ENCODE results near the gene DCXR.

DCXR gene

GRCh38 chr17:82052638-82053059 lies 15.2 kb upstream of the DCXR start:
- H3K27me3 Mint-ChIP-seq: no peaks in the 10 kb centered on the region
- H3K36me3 Mint-ChIP-seq: peaks cover 19% of the 10 kb centered on the region
- H3K4me3 Mint-ChIP-seq: peak overlapping the region; percentile 85
- H3K27ac Mint-ChIP-seq: peak overlapping the region; percentile 49
- H3K4me1 Mint-ChIP-seq: peaks cover 19% of the 10 kb centered on the region
- no peak for ATAC-seq
- H3K9me3 Mint-ChIP-seq: no peaks in the 10 kb centered on the region

- Mint-ChIP-seq H3K9me3 (no peaks in the 10 kb centered on the region), H3K4me3 (peak within 1 kb of the TSS; percentile 85), H3K4me1 (peaks cover 19% of the 10 kb centered on the region), H3K27me3 (no peaks in the 10 kb centered on the region), H3K27ac (peak within 1 kb of the TSS; percentile 83), H3K36me3 (peaks cover 25% of the 10 kb centered on the region)
- peak; percentile 86 for ATAC-seq
Measured at GRCh38 chr17:82051776-82052637, 14.5 kb upstream of the DCXR start, which contains the start of the genes GPS1 and RFNG. GPS1 (plus strand) TSS chr17:82051898; CDS start chr17:82051932, 34 bp downstream. RFNG (minus strand) TSS chr17:82051811; CDS start chr17:82051766, 45 bp downstream.

GRCh38 chr17:82050761-82051641 lies 13.5 kb upstream of the DCXR start:
- Mint-ChIP-seq H3K36me3 (peaks cover 23% of the 10 kb centered on the region), H3K4me3 (peak overlapping the region; percentile 82)

DNA sequence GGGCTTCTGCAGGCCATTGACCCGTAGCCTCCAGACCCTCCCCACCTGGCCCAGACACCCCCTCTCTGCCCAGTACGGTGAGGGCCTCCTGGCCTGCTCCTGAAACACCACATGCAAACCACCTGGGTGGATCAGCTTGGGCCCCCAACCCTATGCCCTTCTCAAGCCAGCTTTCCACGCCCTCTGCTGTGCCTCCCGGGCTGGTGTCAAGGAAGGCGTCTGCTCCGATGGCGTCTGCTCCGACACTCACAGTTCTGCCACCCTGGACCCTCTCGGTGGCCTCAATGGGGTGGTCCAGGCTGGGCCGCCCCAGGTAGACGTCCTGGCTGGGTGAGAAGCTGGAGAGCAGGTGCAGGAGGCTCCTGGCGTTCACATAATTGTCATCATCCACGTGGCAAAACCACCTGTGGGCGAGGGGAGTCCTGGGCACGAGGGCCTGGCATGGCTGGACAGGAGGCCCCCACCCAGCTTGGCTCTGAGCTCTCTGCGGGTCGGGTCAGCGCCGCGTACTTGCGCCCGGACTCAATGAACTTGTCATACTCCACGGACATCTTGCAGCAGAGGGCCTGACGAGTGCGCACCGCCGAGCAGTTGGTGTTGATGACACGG lies 12.8 kb upstream of the DCXR start:
- Mint-ChIP-seq H3K9me3 (no peaks in the 10 kb centered on the region), H3K27me3 (no peaks in the 10 kb centered on the region), H3K4me3 (peak overlapping the region; percentile 82), H3K36me3 (peaks cover 22% of the 10 kb centered on the region), H3K27ac (peak overlapping the region; percentile 83), H3K4me1 (peaks cover 19% of the 10 kb centered on the region)
- no peak for ATAC-seq

More at GRCh38 chr17:82050761-82051641, 13.5 kb upstream of the DCXR start:
- Mint-ChIP-seq H3K9me3 (no peaks in the 10 kb centered on the region), H3K27me3 (no peaks in the 10 kb centered on the region), H3K27ac (peak overlapping the region; percentile 83), H3K4me1 (peaks cover 19% of the 10 kb centered on the region)
- ATAC-seq: no peak

- Mint-ChIP-seq H3K4me3 (no peak overlapping the region), H3K27ac (no peak overlapping the region), H3K36me3 (peaks cover 15% of the 10 kb centered on the region), H3K4me1 (peaks cover 14% of the 10 kb centered on the region), H3K27me3 (no peaks in the 10 kb centered on the region), H3K9me3 (no peaks in the 10 kb centered on the region)
- no peak for ATAC-seq
Measured at GRCh38 chr17:82049521-82049971, 12.0 kb upstream of the DCXR start.

- Mint-ChIP-seq H3K27ac (no peak overlapping the region), H3K4me1 (peaks cover 14% of the 10 kb centered on the region), H3K36me3 (peaks cover 13% of the 10 kb centered on the region), H3K9me3 (no peaks in the 10 kb centered on the region), H3K4me3 (no peak overlapping the region), H3K27me3 (no peaks in the 10 kb centered on the region)
- no peak for ATAC-seq
Measured at GRCh38 chr17:82049106-82049505, 11.6 kb upstream of the DCXR start.

- peaks cover 14% of the 10 kb centered on the region for H3K4me1 Mint-ChIP-seq
- peaks cover 13% of the 10 kb centered on the region for H3K36me3 Mint-ChIP-seq
- H3K27ac Mint-ChIP-seq: no peak overlapping the region
- no peak for ATAC-seq
- no peaks in the 10 kb centered on the region for H3K9me3 Mint-ChIP-seq
- no peak overlapping the region for H3K4me3 Mint-ChIP-seq
- H3K27me3 Mint-ChIP-seq: no peaks in the 10 kb centered on the region
Measured at GRCh38 chr17:82048571-82048971, 11.1 kb upstream of the DCXR start.

- no peak for ATAC-seq
- no peak overlapping the region for H3K4me3 Mint-ChIP-seq
- no peaks in the 10 kb centered on the region for H3K9me3 Mint-ChIP-seq
- H3K36me3 Mint-ChIP-seq: peaks cover 13% of the 10 kb centered on the region
- no peaks in the 10 kb centered on the region for H3K27me3 Mint-ChIP-seq
- H3K27ac Mint-ChIP-seq: no peak overlapping the region
- H3K4me1 Mint-ChIP-seq: peaks cover 14% of the 10 kb centered on the region
Measured at GRCh38 chr17:82047914-82048570, 10.5 kb upstream of the DCXR start.

- Mint-ChIP-seq H3K36me3 (peaks cover 13% of the 10 kb centered on the region), H3K4me1 (peaks cover 14% of the 10 kb centered on the region), H3K9me3 (no peaks in the 10 kb centered on the region), H3K27ac (no peak overlapping the region), H3K4me3 (no peak overlapping the region), H3K27me3 (no peaks in the 10 kb centered on the region)
- no peak for ATAC-seq
Measured at GRCh38 chr17:82047379-82047778, 9.9 kb upstream of the DCXR start.

GRCh38 chr17:82046903-82047302 lies 9.4 kb upstream of the DCXR start:
- Mint-ChIP-seq H3K27ac (no peak overlapping the region), H3K9me3 (no peaks in the 10 kb centered on the region), H3K36me3 (peaks cover 13% of the 10 kb centered on the region), H3K4me1 (peaks cover 14% of the 10 kb centered on the region), H3K27me3 (no peaks in the 10 kb centered on the region), H3K4me3 (no peak overlapping the region)
- ATAC-seq: no peak

- H3K36me3 Mint-ChIP-seq: peaks cover 13% of the 10 kb centered on the region
- H3K4me3 Mint-ChIP-seq: no peak overlapping the region
- no peaks in the 10 kb centered on the region for H3K9me3 Mint-ChIP-seq
- H3K27me3 Mint-ChIP-seq: no peaks in the 10 kb centered on the region
- peaks cover 13% of the 10 kb centered on the region for H3K4me1 Mint-ChIP-seq
- H3K27ac Mint-ChIP-seq: no peak overlapping the region
- ATAC-seq: no peak
Measured at GRCh38 chr17:82045936-82046484, 8.5 kb upstream of the DCXR start.

DNA sequence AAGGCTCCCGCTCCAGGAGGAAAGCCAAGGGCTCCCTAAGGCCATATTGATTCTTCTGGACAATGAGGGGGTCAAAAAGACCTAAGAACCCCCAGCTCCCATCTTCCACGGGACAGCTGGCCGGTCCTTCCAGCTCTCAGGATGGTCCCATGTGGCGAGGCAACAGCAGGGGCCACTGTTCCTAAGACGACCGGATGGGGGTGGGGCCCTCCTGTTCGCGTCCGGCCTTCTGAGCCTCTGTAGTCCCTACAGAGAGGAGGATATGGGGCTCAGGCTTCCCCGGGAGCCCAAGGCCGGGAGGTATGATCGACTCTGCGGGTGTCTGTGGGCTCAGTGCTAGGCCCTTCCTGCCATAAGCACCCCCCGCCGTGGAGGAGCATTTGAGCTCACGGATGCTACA lies 6.0 kb upstream of the DCXR start:
- peaks cover 13% of the 10 kb centered on the region for H3K36me3 Mint-ChIP-seq
- no peak for ATAC-seq
- no peak overlapping the region for H3K4me3 Mint-ChIP-seq
- peaks cover 7% of the 10 kb centered on the region for H3K4me1 Mint-ChIP-seq
- no peak overlapping the region for H3K27ac Mint-ChIP-seq
- no peaks in the 10 kb centered on the region for H3K27me3 Mint-ChIP-seq
- H3K9me3 Mint-ChIP-seq: no peaks in the 10 kb centered on the region

GRCh38 chr17:82042649-82043048 lies 5.2 kb upstream of the DCXR start:
- peaks cover 11% of the 10 kb centered on the region for H3K36me3 Mint-ChIP-seq
- no peaks in the 10 kb centered on the region for H3K27me3 Mint-ChIP-seq
- H3K27ac Mint-ChIP-seq: no peak overlapping the region
- H3K4me3 Mint-ChIP-seq: no peak overlapping the region
- ATAC-seq: no peak
- H3K4me1 Mint-ChIP-seq: peaks cover 13% of the 10 kb centered on the region
- no peaks in the 10 kb centered on the region for H3K9me3 Mint-ChIP-seq

DNA sequence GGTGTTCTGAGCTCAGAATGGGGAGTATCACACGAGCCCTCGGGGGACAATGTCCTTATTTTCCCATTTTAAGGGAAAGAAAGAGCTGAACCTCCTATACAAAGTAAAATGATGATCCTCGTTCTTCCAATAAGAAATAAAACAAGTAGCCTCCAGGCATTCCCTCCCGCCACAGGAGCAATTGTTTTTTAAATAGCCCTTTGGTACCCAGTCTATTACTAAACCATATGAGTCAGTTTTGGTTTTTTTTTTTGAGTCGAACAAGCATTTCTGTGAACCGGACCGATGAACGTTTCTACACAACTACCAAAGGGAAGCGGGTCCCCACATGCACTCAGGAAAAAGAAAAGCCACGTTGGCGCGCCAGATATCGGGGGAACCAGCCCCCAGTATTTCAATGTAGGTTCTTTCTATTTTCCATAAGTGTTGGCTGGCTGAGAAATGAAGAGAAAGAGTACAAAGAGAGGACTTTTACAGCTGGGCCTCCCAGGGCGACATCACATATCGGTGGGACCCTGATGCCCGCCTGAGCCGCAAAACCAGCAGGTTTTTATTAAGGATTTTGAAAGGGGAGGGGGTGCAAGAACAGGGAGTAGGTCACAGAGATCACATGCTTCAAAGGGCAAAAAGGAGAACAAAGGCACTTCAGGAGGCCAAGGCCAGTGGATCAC lies 3.8 kb upstream of the DCXR start:
- Mint-ChIP-seq H3K4me3 (no peak overlapping the region), H3K27ac (no peak overlapping the region), H3K4me1 (peaks cover 19% of the 10 kb centered on the region), H3K9me3 (no peaks in the 10 kb centered on the region), H3K36me3 (no peaks in the 10 kb centered on the region), H3K27me3 (no peaks in the 10 kb centered on the region)
- ATAC-seq: no peak
